Stimulated activated CD4-positive, alpha-beta T cell treated with anti-CD3 and anti-CD28 coated beads, TNF-alpha, amount 100 ng/mL, for 24 hours (primary cell): ENCODE results near the gene CA12.
A peak's percentile ranks its signal among the peaks of the same experiment; 100 is the strongest.

Source experiments
- DNase-seq, 3 experiments: peaks; one replicate each; pipeline ENCODE4 v3.0.0-alpha.2; 2020; ENCODE audit warnings: low read depth in 3 of 3

The CA12 gene

DNA sequence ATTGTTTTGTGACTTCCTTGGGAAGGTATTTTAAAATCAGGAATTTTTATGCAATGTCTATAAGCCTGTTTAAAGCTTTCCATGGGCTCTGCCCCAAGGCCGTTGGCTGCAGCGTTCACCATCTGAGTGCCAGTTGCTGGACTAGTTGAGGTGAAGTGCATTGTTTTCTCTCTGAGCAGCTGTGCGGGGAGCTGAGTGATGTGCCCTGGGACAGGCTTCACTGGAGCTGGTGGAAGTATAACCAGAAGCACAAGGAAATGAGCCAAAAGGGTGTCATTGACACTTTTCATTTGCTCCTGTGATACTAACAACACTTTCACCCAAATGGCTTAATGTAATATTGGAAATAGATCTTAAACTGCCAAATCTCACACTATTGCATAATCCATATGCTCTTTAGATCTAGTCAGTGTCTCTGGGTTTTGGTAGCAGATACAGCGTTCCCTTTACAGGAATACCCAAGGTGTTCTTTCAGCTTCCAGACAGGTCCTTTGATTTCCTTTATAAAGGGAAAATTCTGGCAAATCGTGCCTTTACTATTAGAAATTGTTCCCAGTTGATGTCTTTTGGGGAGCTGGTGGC lies 75.1 kb downstream of the CA12 start:
- DNase-seq, result no peak

GRCh38 chr15:63305260-63305659 lies 76.4 kb downstream of the CA12 start:
- DNase-seq, result no peak

DNA sequence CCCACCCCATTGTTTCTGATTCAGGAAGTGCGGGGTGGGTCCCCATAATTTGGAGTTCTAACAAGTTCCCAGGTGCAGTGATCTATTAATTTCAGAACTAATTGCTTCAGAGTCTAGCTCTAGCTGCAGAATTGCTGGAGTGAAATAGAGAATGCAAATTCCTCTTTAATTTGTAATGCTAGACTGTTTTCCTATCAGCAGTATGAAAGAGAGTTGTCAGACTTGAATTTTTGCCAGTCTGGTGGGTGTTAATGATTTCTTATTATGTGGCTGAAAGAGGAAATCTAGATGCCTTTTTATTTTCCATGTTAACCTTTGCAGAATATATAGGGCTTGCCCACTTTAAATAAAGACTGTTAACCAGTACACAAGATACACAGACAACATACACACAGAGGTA lies 80.6 kb downstream of the CA12 start:
- no peak for DNase-seq

DNA sequence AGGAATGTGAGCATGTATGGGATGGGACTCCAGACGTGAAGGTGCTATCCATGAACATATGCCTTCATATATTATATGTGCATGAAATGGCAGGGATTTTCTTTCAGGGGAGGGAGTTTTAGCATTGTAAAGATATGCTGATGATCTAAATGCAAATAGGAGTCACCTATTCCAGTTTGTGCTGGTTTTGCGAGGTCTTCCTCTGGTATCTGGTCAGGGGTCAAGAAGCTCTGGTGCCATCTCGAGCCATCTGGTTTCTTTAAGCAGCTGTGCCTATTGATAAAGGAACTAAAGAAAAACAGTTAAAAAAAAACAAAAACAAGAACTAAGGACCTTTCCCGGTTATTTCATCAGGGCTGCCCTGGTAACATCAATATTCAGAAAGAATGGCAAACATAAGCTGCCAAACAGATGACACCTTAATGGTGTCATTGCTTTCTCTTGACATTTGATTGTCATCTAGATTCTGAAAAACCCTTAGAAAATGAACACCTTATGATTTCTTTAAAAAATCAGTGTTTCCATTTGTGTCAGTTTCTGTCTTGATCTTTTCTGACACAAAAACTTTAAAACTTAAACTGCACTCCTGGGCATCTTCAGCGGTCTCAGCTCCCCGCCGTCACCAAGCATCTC lies 81.6 kb downstream of the CA12 start:
- no peak for DNase-seq

DNA sequence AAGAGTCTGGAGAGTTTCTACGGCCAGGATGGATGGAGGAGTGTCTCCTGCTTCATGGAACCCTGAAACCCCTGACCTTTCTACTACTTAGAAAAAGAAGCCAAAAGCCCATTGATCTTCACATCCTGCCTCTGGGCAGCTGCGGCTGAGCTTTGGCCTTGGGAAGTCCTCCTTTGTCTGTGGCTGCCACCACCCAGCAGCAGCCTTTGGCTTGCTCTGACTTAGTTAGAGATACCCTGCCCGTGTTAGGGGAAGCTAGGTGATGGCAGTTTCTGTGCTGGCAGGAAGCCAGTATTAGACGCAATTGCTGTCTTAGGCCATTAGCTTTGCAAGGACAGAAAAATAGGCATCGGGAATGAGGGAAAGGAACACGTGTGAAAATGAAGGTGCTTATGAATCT lies 85.5 kb downstream of the CA12 start:
- DNase-seq, result no peak

- DNase-seq, result no peak
Observed at GRCh38 chr15:63295341-63295740, 86.3 kb downstream of the CA12 start.

GRCh38 chr15:63294359-63294758 lies 87.3 kb downstream of the CA12 start:
- no peak for DNase-seq

DNA sequence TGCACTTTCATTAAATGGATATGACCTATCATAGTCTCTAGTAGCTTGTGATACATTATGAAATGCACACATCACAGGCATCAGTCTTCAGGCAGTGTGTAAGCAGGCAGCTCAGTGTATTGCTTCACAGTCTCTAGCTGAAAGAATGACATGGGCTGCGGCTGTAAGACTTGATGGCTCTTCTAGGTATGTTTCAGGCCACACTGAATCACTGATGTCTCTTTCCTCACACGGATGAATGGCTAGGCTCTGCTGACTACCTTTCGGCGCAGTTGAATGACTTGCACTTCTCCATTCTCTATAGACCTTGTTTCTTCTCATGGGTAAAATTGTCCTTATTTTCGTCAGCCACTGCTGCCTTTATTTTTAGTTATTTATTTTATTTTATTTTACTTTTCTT lies 88.9 kb downstream of the CA12 start:
- DNase-seq, result no peak

DNA sequence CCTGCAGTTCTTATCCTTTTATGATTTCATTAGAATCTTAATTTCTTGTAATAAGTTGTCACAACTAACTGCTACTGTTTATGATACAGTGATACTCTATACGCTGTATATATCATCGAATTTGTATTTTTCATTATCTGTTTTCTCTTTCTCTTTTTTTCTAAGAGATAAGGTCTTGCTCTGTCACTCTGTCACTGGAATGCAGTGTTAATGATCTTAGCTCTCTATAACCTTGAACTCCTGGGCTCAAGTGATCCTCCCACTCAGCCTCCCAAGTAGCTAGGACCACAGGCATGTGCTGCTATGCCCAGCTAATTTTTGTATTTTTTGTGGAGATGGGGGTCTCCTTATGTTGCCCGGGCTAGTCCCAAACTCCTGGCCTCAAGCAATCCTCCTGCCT lies 89.4 kb downstream of the CA12 start:
- DNase-seq, result no peak

GRCh38 chr15:63291507-63291906 lies 90.1 kb downstream of the CA12 start:
- no peak for DNase-seq

DNA sequence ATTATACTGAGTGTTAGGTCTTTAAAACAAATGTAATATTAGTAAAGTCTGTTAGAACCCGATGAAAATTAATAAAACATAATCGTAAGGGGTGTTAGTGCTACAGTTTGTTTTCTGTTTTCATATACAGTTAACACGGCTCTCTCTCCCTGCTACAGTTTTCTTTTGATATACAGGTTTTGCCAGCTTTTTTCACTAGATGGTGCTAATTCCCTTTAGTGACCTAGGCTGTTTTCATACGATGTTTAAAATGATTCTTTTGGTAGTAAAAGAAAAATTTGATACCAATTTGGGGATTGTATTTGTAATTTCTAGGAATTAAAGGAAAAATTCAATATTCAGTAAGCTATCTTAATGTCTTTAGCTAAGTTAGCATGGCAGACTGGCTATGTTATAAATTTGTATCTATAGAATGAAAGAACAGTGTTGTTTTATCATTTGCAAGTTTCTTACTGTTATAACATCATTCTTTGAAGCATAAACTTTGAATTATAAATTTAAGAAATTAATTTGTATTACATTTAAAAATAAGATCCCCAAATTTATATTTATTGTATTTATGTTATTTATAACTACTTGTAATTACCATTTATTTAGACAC lies 92.8 kb downstream of the CA12 start:
- no peak for DNase-seq

DNA sequence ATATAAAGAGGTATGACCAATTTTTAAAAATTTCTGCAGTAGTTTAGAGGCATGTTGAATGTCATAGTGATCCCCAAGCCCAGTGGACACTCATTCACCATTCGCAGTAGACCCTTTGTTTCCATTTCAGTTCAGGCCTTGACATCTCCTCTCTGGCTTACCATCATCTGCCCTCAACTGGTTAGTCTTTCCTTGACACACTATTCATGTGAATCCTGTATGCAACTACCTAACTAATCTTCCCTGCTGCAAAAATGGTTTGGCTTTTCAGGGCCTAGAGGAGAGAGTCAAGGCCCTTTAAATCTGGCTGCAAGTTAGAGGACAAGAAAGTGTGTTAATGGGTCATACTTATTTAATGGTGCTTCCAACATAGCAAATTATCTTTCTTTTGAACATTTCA lies 93.3 kb downstream of the CA12 start:
- no peak for DNase-seq

DNA sequence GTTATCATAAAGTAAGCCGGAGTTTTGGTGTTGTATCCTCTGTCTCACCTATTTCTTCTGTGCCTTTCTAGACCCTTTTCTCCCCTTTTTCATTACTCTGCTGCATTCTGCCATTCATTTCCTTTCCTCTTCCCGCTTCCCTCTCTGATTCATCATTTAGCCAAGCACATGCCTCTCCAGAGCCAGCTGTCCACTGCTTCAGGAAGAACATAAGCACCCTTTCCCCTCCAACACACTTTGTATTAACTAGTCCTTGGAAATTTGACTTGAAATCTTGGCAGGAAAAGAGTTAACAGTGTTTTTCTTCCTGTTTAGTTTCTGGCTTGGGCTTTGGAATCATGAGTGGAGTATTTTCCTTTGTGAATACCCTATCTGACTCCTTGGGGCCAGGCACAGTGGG lies 94.5 kb downstream of the CA12 start:
- DNase-seq, result no peak

DNA sequence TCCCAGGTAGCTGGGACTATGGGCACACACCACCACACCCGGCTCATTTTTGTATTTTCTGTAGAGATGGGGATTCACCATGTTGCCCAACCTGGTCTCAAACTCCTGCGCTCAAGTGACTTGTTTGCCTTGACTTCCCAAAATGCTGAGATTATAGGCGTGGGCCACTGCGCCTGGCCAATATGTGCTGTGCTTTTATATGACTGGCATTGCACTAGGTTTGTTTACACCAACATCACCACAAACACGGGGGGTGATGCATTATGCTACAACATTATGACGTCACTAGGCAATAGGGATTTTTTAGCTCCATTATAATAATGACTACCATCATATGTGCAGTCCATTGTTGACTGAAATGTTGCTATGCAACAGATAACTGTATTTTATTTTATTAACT lies 97.3 kb downstream of the CA12 start:
- DNase-seq, result no peak

- DNase-seq, result no peak
Observed at GRCh38 chr15:63283126-63283525, 98.5 kb downstream of the CA12 start.

DNA sequence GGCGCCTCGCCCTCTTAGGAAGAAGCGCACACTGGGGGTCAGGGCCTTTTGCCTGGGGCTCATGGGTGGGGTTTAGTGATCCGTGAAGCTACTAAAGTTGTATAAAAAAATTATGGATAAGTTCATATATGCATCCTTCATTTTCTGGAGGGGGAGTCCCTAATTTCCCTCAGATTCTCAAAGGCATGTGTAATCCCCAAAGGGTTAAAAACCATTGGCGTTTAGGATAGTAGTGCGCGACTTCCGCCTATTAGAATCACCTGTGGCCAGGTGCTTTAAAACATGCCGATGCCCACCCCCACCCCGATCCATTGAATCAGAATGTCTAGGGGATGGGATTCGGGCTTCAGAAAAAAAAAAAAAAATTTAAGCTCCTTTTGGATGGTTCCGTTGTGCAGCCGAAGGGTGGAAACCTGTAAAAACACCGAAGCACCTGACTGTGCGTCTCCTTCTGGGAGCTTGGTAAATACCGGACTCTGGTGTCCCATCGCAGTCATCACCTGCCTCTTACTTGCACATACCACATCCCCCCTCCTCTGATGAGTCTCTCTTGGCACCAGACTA lies 103.7 kb downstream of the CA12 start:
- DNase-seq, result no peak

DNA sequence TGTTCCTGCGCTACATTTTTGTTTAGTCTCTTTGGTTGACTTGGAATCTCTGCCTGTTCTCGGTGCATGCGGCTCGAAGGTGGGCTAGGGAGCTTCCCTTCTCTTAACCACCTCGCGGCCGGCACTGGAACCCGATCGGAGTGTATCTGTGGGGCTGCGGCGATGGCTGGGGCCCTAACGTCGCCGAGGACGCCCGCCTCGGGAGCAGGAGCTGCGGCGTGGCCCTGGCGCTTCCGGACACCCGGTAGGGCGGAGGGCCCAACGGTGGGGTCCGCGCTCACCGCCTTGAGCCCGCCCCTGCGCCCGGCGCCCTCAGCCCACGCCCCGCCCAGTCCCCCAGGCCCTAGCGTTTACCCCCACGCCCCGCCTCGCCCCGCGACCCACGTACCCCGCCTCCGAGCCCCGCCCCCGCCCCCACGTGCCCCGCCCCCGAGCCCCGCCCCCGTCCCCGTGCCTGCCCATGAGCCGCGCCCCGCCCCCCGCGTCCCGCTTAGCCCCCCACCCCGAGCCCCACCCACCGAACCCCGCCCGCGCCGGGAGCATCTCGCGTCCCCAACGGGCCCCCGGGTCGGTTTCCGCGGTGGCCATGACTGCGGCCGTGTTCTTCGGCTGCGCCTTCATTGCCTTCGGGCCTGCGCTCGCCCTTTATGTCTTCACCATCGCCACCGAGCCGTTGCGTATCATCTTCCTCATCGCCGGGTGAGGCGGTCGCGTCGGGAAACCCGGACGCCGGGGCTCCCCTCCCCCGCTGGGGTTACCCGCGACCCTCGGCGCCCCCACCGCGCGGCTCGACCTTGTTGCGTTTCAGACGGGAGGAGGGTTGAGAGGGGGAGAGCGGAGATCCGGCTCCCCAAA lies 104.4 kb downstream of the CA12 start, which contains the start of gene APH1B:
Gene APH1B (plus strand): TSS at position 568 of the 855 bp plus-strand sequence. CDS start 19 bp downstream, at position 587.
- DNase-seq, result peak; percentile 32 to 78 (median 41)

DNA sequence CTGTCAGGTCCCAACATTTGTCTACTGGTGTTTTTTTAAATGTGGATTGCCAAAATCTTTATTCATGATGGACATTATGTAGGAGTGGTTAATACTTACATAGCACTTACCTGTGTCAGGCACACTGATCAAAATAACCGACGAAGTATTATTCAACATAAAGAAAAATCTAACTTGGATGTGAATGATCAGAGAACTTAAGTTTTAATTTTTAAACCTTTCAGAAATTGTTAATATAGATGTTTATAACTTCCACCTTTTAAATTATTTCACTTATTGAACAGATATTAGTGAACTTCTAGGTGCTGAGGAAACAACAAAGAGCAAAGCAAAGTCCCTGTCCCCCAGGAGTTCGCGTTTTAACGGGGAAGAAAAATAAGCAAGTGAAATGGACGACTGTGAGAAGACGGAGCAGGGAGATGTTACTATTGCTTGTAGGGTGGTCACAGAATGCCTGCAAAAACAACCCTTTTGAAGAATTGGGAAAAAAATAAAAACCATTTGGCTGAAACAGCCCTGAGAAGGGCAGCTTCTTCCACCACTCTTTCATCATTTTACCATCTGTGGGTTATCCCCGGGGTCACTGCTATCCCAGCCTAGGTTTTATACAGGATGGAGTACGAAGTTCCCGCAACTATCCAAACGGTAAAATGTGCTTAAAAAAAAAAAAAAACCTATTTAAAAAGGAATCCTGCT lies 105.2 kb downstream of the CA12 start:
- DNase-seq, result no peak

DNA sequence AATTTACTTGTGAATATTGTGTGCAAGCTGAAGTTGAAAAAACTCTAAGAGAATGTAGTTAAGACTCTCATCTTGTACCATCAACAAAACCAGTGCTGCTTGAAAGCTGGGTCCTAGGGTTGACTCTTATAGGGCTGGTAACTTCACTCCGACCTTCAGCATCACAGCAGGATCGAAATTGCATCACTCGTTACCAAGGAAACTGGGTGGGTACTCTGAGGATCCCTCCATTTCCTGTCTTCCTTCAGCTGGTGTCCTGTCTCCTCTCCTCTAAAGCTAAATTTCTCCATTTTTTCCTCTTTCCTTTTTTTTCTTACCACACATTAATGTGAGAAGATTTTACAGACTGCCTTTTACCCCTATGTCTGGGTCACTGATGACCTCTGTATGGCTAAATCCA lies 107.2 kb downstream of the CA12 start:
- DNase-seq, result no peak
